WTC11 (cell line): ENCODE measurements around the gene ZNF341. TPM values are rescaled to one million over a fixed set of nuclear protein-coding genes. Genes with fewer than 3 reads are reported as not detected.

Experiments used
- CBFB ChIP-seq: sonication (generic); formaldehyde crosslinking; IDR thresholded peaks from 2 replicates; pipeline ENCODE4 v1.8.1; 2022; ENCODE audit warnings: mild to moderate bottlenecking, low read depth, missing genetic modification reagents
- CREB1 ChIP-seq: sonication (generic); formaldehyde crosslinking; IDR thresholded peaks from 2 replicates; pipeline ENCODE4 v1.8.0; 2023; ENCODE audit warnings: mild to moderate bottlenecking, missing genetic modification reagents
- ELF4 ChIP-seq: sonication (generic); formaldehyde crosslinking; IDR thresholded peaks from 2 replicates; pipeline ENCODE4 v1.8.1; 2022; ENCODE audit warnings: low read depth, mild to moderate bottlenecking, moderate library complexity, missing genetic modification reagents
- ESRRA ChIP-seq: sonication (generic); formaldehyde crosslinking; IDR thresholded peaks from 2 replicates; pipeline ENCODE4 v1.8.1; 2022; ENCODE audit warnings: mild to moderate bottlenecking, missing genetic modification reagents, borderline replicate concordance
- GABPB1 ChIP-seq: sonication (generic); formaldehyde crosslinking; IDR thresholded peaks from 2 replicates; pipeline ENCODE4 v1.8.1; 2023; ENCODE audit warnings: mild to moderate bottlenecking, missing genetic modification reagents
- GTF2I ChIP-seq: fragments of 250-450 bp; sonication (Bioruptor Pico); conservative IDR thresholded peaks from 2 replicates; pipeline ENCODE4 v1.4.0; 2021; ENCODE audit warnings: mild to moderate bottlenecking
- HMGA2 ChIP-seq: fragments of 250-450 bp; sonication (Bioruptor Pico); IDR thresholded peaks from 2 replicates; pipeline ENCODE4 v1.4.0; 2021; ENCODE audit warnings: mild to moderate bottlenecking, moderate library complexity
- IRF2 ChIP-seq: sonication (generic); formaldehyde crosslinking; IDR thresholded peaks from 2 replicates; pipeline ENCODE4 v1.8.0; 2022; ENCODE audit warnings: low read depth, missing genetic modification reagents, borderline replicate concordance
- MXD4 ChIP-seq: fragments of 250-450 bp; sonication (Bioruptor Pico); IDR thresholded peaks from 2 replicates; pipeline ENCODE4 v1.8.0; 2021; ENCODE audit warnings: mild to moderate bottlenecking, moderate library complexity, borderline replicate concordance
- NFYB ChIP-seq: sonication (generic); formaldehyde crosslinking; conservative IDR thresholded peaks from 2 replicates; pipeline ENCODE4 v1.8.0; 2022; ENCODE audit warnings: low read depth, missing genetic modification reagents
- NR3C1 ChIP-seq: sonication (generic); formaldehyde crosslinking; conservative IDR thresholded peaks from 2 replicates; pipeline ENCODE4 v1.8.1; 2023; ENCODE audit warnings: low read depth, mild to moderate bottlenecking, missing genetic modification reagents
- RORB ChIP-seq: fragments of 250-450 bp; sonication (Bioruptor Pico); IDR thresholded peaks from 2 replicates; pipeline ENCODE4 v1.9.0; 2021; ENCODE audit warnings: mild to moderate bottlenecking
- SOX15 ChIP-seq: fragments of 250-450 bp; sonication (Bioruptor Pico); IDR thresholded peaks from 2 replicates; pipeline ENCODE4 v1.9.0; 2021; ENCODE audit warnings: mild to moderate bottlenecking
- ZBTB21 ChIP-seq: sonication (generic); formaldehyde crosslinking; IDR thresholded peaks from 2 replicates; pipeline ENCODE4 v1.8.1; 2023; ENCODE audit warnings: mild to moderate bottlenecking, missing genetic modification reagents, borderline replicate concordance
- ZNF121 ChIP-seq: sonication (generic); formaldehyde crosslinking; IDR thresholded peaks from 2 replicates; pipeline ENCODE4 v1.8.0; 2023; ENCODE audit warnings: missing genetic modification reagents
- total RNA-seq: library from RNA; stranded (reverse); gene quantifications from 3 replicates; pipeline ENCODE4 v1.2.3, GENCODE V29; 2021
- TF ChIP-seq, protein P1 (sequence below): sonication (generic); formaldehyde crosslinking; IDR thresholded peaks from 2 replicates; pipeline ENCODE4 v1.8.1; 2022; ENCODE audit warnings: mild to moderate bottlenecking, moderate library complexity, missing genetic modification reagents
- TF ChIP-seq, protein P2 (sequence below): sonication (generic); formaldehyde crosslinking; IDR thresholded peaks from 2 replicates; pipeline ENCODE4 v1.8.0; 2023; ENCODE audit warnings: missing genetic modification reagents, mild to moderate bottlenecking, borderline replicate concordance
- TF ChIP-seq, protein P3 (sequence below): fragments of 250-450 bp; sonication (Bioruptor Pico); IDR thresholded peaks from 2 replicates; pipeline ENCODE4 v1.8.0; 2021; ENCODE audit warnings: mild to moderate bottlenecking
- TF ChIP-seq, protein P4 (sequence below): sonication (generic); formaldehyde crosslinking; IDR thresholded peaks from 2 replicates; pipeline ENCODE4 v1.8.1; 2022; ENCODE audit warnings: missing genetic modification reagents, borderline replicate concordance
- TF ChIP-seq, protein P5 (sequence below): sonication (generic); formaldehyde crosslinking; IDR thresholded peaks from 2 replicates; pipeline ENCODE4 v1.8.1; 2023; ENCODE audit warnings: mild to moderate bottlenecking, missing genetic modification reagents
- TF ChIP-seq, protein P6 (sequence below): sonication (generic); formaldehyde crosslinking; IDR thresholded peaks from 2 replicates; pipeline ENCODE4 v1.8.1; 2022; ENCODE audit warnings: mild to moderate bottlenecking, missing genetic modification reagents, moderate library complexity, borderline replicate concordance
- TF ChIP-seq, protein P7 (sequence below): sonication (generic); formaldehyde crosslinking; IDR thresholded peaks from 2 replicates; pipeline ENCODE4 v1.8.1; 2022; ENCODE audit warnings: low read depth, missing genetic modification reagents, borderline replicate concordance
- TF ChIP-seq, protein P8 (sequence below): sonication (generic); formaldehyde crosslinking; IDR thresholded peaks from 2 replicates; pipeline ENCODE4 v1.8.0; 2022; ENCODE audit warnings: mild to moderate bottlenecking, missing genetic modification reagents

ZNF341 gene
- total RNA-seq, 1 experiment from 2014 or later = 9.6 TPM

DNA sequence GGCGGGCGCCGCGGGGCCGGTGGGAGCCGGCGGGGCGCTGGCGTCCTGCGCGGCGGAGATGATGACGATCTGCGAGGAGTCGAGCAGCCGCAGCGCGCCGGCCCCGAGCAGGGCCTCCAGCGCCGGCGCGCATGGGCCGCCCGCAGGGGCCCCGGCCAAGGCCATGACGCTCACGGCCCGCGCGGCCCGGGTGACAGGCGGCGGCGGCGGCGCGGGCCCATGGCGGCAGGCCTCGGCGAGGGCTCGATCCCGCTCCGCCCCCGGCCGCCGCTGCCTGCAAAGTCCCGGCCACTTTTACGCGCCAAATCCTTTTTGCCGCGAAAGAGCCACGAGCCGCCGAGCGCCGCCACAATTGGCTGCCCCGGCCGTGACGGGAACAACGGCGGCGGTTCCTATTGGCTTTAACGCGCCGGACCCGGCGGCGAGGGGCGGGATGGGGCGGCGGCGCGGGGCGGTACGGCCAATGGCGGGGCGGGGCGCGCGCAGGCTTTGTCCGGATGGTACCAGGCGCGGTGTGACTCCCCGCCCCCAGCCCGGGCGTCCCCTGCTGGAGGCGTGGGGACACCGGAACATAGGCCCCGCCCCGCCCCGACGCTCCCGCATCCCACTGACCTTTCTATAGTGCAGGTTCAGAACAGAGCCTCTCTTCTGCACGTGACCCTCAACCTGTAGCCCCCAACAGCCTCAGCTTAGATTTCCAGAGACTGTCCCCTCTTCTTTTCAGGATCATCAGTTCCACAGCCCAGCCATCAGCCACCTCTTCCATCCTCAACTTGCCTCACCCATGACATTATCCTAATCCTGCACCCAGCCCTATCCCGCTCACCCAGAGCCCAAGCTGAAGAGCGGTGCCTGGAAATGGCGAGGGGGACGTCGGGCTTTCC, 45.5 kb upstream of the ZNF341 start, which contains the start of gene E2F1 (continued):
- peak; percentile 83 for TF ChIP-seq GABPB1 (CRISPR knock-in tag)
- TF ChIP-seq CBFB (CRISPR knock-in tag) = no peak
- no peak for TF ChIP-seq MXD4 (CRISPR knock-in tag)
- TF ChIP-seq, protein P1, sequence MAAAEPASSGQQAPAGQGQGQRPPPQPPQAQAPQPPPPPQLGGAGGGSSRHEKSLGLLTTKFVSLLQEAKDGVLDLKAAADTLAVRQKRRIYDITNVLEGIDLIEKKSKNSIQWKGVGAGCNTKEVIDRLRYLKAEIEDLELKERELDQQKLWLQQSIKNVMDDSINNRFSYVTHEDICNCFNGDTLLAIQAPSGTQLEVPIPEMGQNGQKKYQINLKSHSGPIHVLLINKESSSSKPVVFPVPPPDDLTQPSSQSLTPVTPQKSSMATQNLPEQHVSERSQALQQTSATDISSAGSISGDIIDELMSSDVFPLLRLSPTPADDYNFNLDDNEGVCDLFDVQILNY (CRISPR knock-in tag) = peak; percentile 97
- TF ChIP-seq, protein P2, sequence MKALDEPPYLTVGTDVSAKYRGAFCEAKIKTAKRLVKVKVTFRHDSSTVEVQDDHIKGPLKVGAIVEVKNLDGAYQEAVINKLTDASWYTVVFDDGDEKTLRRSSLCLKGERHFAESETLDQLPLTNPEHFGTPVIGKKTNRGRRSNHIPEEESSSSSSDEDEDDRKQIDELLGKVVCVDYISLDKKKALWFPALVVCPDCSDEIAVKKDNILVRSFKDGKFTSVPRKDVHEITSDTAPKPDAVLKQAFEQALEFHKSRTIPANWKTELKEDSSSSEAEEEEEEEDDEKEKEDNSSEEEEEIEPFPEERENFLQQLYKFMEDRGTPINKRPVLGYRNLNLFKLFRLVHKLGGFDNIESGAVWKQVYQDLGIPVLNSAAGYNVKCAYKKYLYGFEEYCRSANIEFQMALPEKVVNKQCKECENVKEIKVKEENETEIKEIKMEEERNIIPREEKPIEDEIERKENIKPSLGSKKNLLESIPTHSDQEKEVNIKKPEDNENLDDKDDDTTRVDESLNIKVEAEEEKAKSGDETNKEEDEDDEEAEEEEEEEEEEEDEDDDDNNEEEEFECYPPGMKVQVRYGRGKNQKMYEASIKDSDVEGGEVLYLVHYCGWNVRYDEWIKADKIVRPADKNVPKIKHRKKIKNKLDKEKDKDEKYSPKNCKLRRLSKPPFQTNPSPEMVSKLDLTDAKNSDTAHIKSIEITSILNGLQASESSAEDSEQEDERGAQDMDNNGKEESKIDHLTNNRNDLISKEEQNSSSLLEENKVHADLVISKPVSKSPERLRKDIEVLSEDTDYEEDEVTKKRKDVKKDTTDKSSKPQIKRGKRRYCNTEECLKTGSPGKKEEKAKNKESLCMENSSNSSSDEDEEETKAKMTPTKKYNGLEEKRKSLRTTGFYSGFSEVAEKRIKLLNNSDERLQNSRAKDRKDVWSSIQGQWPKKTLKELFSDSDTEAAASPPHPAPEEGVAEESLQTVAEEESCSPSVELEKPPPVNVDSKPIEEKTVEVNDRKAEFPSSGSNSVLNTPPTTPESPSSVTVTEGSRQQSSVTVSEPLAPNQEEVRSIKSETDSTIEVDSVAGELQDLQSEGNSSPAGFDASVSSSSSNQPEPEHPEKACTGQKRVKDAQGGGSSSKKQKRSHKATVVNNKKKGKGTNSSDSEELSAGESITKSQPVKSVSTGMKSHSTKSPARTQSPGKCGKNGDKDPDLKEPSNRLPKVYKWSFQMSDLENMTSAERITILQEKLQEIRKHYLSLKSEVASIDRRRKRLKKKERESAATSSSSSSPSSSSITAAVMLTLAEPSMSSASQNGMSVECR = peak; percentile 74; the same call in 1 of the 2 replicates
- no peak for TF ChIP-seq ESRRA (CRISPR knock-in tag)
- TF ChIP-seq ELF4 (CRISPR knock-in tag) = no peak
- no peak for TF ChIP-seq NR3C1 (CRISPR knock-in tag)
- TF ChIP-seq ZBTB21 (CRISPR knock-in tag) = no peak
- no peak for TF ChIP-seq SOX15 (CRISPR knock-in tag)
- TF ChIP-seq, protein P3, sequence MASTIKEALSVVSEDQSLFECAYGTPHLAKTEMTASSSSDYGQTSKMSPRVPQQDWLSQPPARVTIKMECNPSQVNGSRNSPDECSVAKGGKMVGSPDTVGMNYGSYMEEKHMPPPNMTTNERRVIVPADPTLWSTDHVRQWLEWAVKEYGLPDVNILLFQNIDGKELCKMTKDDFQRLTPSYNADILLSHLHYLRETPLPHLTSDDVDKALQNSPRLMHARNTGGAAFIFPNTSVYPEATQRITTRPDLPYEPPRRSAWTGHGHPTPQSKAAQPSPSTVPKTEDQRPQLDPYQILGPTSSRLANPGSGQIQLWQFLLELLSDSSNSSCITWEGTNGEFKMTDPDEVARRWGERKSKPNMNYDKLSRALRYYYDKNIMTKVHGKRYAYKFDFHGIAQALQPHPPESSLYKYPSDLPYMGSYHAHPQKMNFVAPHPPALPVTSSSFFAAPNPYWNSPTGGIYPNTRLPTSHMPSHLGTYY (CRISPR knock-in tag) = no peak
- TF ChIP-seq RORB (CRISPR knock-in tag) = no peak
- TF ChIP-seq NFYB (CRISPR knock-in tag) = peak; percentile 83
- TF ChIP-seq IRF2 (CRISPR knock-in tag) = no peak
- TF ChIP-seq, protein P4, sequence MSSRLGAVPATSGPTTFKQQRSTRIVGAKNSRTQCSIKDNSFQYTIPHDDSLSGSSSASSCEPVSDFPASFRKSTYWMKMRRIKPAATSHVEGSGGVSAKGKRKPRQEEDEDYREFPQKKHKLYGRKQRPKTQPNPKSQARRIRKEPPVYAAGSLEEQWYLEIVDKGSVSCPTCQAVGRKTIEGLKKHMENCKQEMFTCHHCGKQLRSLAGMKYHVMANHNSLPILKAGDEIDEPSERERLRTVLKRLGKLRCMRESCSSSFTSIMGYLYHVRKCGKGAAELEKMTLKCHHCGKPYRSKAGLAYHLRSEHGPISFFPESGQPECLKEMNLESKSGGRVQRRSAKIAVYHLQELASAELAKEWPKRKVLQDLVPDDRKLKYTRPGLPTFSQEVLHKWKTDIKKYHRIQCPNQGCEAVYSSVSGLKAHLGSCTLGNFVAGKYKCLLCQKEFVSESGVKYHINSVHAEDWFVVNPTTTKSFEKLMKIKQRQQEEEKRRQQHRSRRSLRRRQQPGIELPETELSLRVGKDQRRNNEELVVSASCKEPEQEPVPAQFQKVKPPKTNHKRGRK (CRISPR knock-in tag) = no peak
- TF ChIP-seq, protein P5, sequence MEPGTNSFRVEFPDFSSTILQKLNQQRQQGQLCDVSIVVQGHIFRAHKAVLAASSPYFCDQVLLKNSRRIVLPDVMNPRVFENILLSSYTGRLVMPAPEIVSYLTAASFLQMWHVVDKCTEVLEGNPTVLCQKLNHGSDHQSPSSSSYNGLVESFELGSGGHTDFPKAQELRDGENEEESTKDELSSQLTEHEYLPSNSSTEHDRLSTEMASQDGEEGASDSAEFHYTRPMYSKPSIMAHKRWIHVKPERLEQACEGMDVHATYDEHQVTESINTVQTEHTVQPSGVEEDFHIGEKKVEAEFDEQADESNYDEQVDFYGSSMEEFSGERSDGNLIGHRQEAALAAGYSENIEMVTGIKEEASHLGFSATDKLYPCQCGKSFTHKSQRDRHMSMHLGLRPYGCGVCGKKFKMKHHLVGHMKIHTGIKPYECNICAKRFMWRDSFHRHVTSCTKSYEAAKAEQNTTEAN (CRISPR knock-in tag) = 0 out of 2 replicates have a peak, but pooled peaks have one; percentile 27
- no peak for TF ChIP-seq HMGA2 (CRISPR knock-in tag)
- TF ChIP-seq ZNF121 (CRISPR knock-in tag) = no peak
- TF ChIP-seq, protein P6, sequence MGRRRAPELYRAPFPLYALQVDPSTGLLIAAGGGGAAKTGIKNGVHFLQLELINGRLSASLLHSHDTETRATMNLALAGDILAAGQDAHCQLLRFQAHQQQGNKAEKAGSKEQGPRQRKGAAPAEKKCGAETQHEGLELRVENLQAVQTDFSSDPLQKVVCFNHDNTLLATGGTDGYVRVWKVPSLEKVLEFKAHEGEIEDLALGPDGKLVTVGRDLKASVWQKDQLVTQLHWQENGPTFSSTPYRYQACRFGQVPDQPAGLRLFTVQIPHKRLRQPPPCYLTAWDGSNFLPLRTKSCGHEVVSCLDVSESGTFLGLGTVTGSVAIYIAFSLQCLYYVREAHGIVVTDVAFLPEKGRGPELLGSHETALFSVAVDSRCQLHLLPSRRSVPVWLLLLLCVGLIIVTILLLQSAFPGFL (CRISPR knock-in tag) = peak; percentile 82; the same call in 1 of the 2 replicates
- TF ChIP-seq, protein P7, sequence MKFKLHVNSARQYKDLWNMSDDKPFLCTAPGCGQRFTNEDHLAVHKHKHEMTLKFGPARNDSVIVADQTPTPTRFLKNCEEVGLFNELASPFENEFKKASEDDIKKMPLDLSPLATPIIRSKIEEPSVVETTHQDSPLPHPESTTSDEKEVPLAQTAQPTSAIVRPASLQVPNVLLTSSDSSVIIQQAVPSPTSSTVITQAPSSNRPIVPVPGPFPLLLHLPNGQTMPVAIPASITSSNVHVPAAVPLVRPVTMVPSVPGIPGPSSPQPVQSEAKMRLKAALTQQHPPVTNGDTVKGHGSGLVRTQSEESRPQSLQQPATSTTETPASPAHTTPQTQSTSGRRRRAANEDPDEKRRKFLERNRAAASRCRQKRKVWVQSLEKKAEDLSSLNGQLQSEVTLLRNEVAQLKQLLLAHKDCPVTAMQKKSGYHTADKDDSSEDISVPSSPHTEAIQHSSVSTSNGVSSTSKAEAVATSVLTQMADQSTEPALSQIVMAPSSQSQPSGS = no peak
- no peak for TF ChIP-seq CREB1 (CRISPR knock-in tag)
- no peak for TF ChIP-seq GTF2I
- TF ChIP-seq, protein P8, sequence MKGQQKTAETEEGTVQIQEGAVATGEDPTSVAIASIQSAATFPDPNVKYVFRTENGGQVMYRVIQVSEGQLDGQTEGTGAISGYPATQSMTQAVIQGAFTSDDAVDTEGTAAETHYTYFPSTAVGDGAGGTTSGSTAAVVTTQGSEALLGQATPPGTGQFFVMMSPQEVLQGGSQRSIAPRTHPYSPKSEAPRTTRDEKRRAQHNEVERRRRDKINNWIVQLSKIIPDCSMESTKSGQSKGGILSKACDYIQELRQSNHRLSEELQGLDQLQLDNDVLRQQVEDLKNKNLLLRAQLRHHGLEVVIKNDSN (CRISPR knock-in tag) = peak; percentile 77
